GM12878 (cell line): ENCODE results near the gene KCNQ1OT1. TPM values are rescaled to one million over a fixed set of nuclear protein-coding genes. Genes with fewer than 3 reads are reported as not detected.

Source experiments
- ATAC-seq: fragments of 200-7000 bp; cut with Tn5 transposase; 3 replicates; pipeline ENCODE4 v1.9.1; 2020; ENCODE audit warnings: mild to moderate bottlenecking, moderate library complexity
- BruUV-seq: library from RNA; stranded (reverse); fragments of 400-500 nt; replicated peaks from 2 replicates; lab custom pipeline; 2021; lab: Mats Ljungman, UMichigan
- CTCF ChIA-PET: fragments of 300-600 bp; sonication (Branson Sonifier 250); formaldehyde crosslinking; extraction: SDS; loops from one replicate; lab custom pipeline; 2021; ENCODE audit warnings: inconsistent platforms; lab: Yijun Ruan, JAX
- POLR2A ChIA-PET: fragments of 350-600 bp; formaldehyde crosslinking; extraction: SDS; loops from one replicate; lab custom pipeline; 2021; ENCODE audit warnings: inconsistent platforms; lab: Charles Lee
- RAD21 ChIA-PET: fragments of 300-600 bp; sonication (Branson Sonifier 250); formaldehyde crosslinking; loops from one replicate; lab custom pipeline; 2023; ENCODE audit warnings: antibody characterized with exemption; ENCODE audit not compliant: unreplicated experiment; lab: Charles Lee
- SMC1A ChIA-PET: fragments of 300-600 bp; sonication (Branson Sonifier 250); formaldehyde crosslinking; loops from one replicate; lab custom pipeline; 2023; ENCODE audit not compliant: unreplicated experiment, uncharacterized antibody; lab: Charles Lee
- DNase-seq: peaks from one replicate; pipeline ENCODE4 v3.0.0-alpha.2; 2011; ENCODE audit warnings: low read depth, low spot score
- FAIRE-seq: peaks from 3 replicates; lab custom pipeline; 2011; peaks lifted over from hg19 to GRCh38; lab: Jason Lieb, UNC
- H2AFZ ChIP-seq: 2 replicates; pipeline ENCODE4 v1.6.0; 2011; ENCODE audit warnings: low read depth, low read length, control low read depth; ENCODE audit not compliant: control insufficient read depth
- H3K27ac ChIP-seq: 2 replicates; pipeline ENCODE4 v1.5.1; 2011; ENCODE audit warnings: control low read depth; ENCODE audit not compliant: control insufficient read depth, insufficient read depth
- H3K27me3 ChIP-seq, 2 experiments: replicated peaks in 1 of 2; 2 replicates each; pipeline versions ENCODE4 v1.6.0 to v1.6.1; 2011; ENCODE audit warnings: low read length in 1 of 2; ENCODE audit not compliant: control insufficient read depth in 2 of 2, insufficient read depth in 2 of 2
- H3K36me3 ChIP-seq, 2 experiments: 2 replicates each; pipeline ENCODE4 v1.5.1; 2011; ENCODE audit warnings: low read length in 1 of 2; ENCODE audit not compliant: control insufficient read depth in 2 of 2, insufficient read depth in 2 of 2
- H3K4me1 ChIP-seq: 2 replicates; pipeline ENCODE4 v1.6.1; 2011; ENCODE audit warnings: mild to moderate bottlenecking, low read length, moderate library complexity, mixed read lengths; ENCODE audit not compliant: control insufficient read depth, insufficient read depth
- H3K4me2 ChIP-seq: 2 replicates; pipeline ENCODE4 v1.6.0; 2011; ENCODE audit warnings: control low read depth; ENCODE audit not compliant: control insufficient read depth, insufficient read depth
- H3K4me3 ChIP-seq: fragments of 200-600 bp; sonication (generic); 2 replicates; pipeline ENCODE4 v1.5.1; 2016
- H3K79me2 ChIP-seq: 2 replicates; pipeline ENCODE4 v1.6.0; 2011; ENCODE audit warnings: low read length; ENCODE audit not compliant: control insufficient read depth, insufficient read depth
- H3K9ac ChIP-seq: 2 replicates; pipeline ENCODE4 v1.8.0; 2011; ENCODE audit warnings: low read length, control low read depth, mixed read lengths; ENCODE audit not compliant: control insufficient read depth, insufficient read depth
- H3K9me3 ChIP-seq: replicated peaks from 3 replicates; pipeline ENCODE4 v1.5.1; 2011; ENCODE audit warnings: mild to moderate bottlenecking, low read length; ENCODE audit not compliant: control insufficient read depth, insufficient read depth
- H4K20me1 ChIP-seq: 2 replicates; pipeline ENCODE4 v1.6.0; 2011; ENCODE audit not compliant: control insufficient read depth, insufficient read depth
- BACH1 ChIP-seq: fragments of 450-650 bp; IDR thresholded peaks from 2 replicates; pipeline ENCODE4 v1.6.1; 2017; ENCODE audit warnings: mild to moderate bottlenecking, borderline replicate concordance
- BRCA1 ChIP-seq: IDR thresholded peaks from 2 replicates; pipeline ENCODE4 v1.6.1; 2011; ENCODE audit warnings: low read depth, low read length, improper control_type of control experiment
- CHD4 ChIP-seq: fragments of 200-600 bp; sonication (generic); IDR thresholded peaks from 2 replicates; pipeline ENCODE4 v1.6.1; 2016; ENCODE audit warnings: mild to moderate bottlenecking
- EP300 ChIP-seq, 2 experiments: fragments of 150-350 bp in 1 of 2; IDR thresholded peaks; 2 replicates each; pipeline ENCODE4 v1.6.1; 2011 to 2012; ENCODE audit warnings: low read depth in 2 of 2, low read length in 2 of 2, borderline replicate concordance in 1 of 2, improper control_type of control experiment in 1 of 2, inconsistent platforms in 1 of 2; ENCODE audit not compliant: control insufficient read depth in 1 of 2
- GABPA ChIP-seq: IDR thresholded peaks from 2 replicates; pipeline ENCODE4 v1.6.1; 2014; ENCODE audit warnings: antibody characterized with exemption, low read depth, mild to moderate bottlenecking, inconsistent platforms
- HDAC2 ChIP-seq: fragments of 200-600 bp; sonication (generic); IDR thresholded peaks from 2 replicates; pipeline ENCODE4 v1.6.1; 2017
- HDAC6 ChIP-seq: fragments of 200-600 bp; sonication (generic); IDR thresholded peaks from one replicate; pipeline ENCODE4 v1.8.0; 2017; ENCODE audit warnings: antibody characterized with exemption; ENCODE audit not compliant: unreplicated experiment
- IKZF2 ChIP-seq, 2 experiments: fragments of 450-650 bp; IDR thresholded peaks; 2 replicates each; pipeline ENCODE4 v1.6.1; 2017; ENCODE audit warnings: mild to moderate bottlenecking in 2 of 2, moderate library complexity in 2 of 2
- KAT2A ChIP-seq: conservative IDR thresholded peaks from 2 replicates; pipeline ENCODE4 v1.6.1; 2011; ENCODE audit warnings: low read depth, low read length; ENCODE audit not compliant: control insufficient read depth
- NBN ChIP-seq: fragments of 450-650 bp; IDR thresholded peaks from 2 replicates; pipeline ENCODE4 v1.6.1; 2016
- SREBF2 ChIP-seq: IDR thresholded peaks from 2 replicates; pipeline ENCODE4 v1.6.1; 2012; ENCODE audit warnings: mild to moderate bottlenecking, low read length
- STAT1 ChIP-seq: fragments of 450-650 bp; conservative IDR thresholded peaks from 2 replicates; pipeline ENCODE4 v1.6.1; 2014; ENCODE audit warnings: antibody characterized with exemption, mild to moderate bottlenecking
- SUZ12 ChIP-seq: fragments of 200-600 bp; sonication (generic); IDR thresholded peaks from one replicate; pipeline ENCODE4 v1.6.1; 2018; ENCODE audit warnings: antibody characterized with exemption, mild to moderate bottlenecking; ENCODE audit not compliant: unreplicated experiment
- TBL1XR1 ChIP-seq: IDR thresholded peaks from 2 replicates; pipeline ENCODE4 v1.6.1; 2012; ENCODE audit warnings: low read depth, low read length, improper control_type of control experiment
- TCF12 ChIP-seq: IDR thresholded peaks from 2 replicates; pipeline ENCODE4 v1.6.1; 2011; ENCODE audit warnings: low read depth, mild to moderate bottlenecking, low read length
- YBX1 ChIP-seq: fragments of 450-650 bp; IDR thresholded peaks from 2 replicates; pipeline ENCODE4 v1.6.1; 2016; ENCODE audit warnings: antibody characterized with exemption
- WGBS: methylation state at CpG from one replicate; pipeline ENCODE4 v1.1.6; 2016; ENCODE audit warnings: low lambda C conversion rate; ENCODE audit not compliant: insufficient replicate concordance, insufficient coverage; ENCODE audit errors: missing lambda C conversion rate; 5-methylcytosine and 5-hydroxymethylcytosine counted together
- in situ Hi-C: fragments of 300-500 bp; cut with MboI; formaldehyde crosslinking; loops from 9 replicates; pipeline ENCODE4 v1.14.3; 2018; ENCODE audit warnings: mixed read lengths
- intact Hi-C: fragments of 100-400 bp; cut with micrococcal nuclease; formaldehyde crosslinking; loops from one replicate; pipeline ENCODE4 v1.14.2; 2022; ENCODE audit not compliant: unreplicated experiment
- polyA plus RNA-seq, 11 experiments: library from polyadenylated mRNA; depleted of rRNA in 4 of 11; unstranded in 6 of 11; stranded (reverse) in 5 of 11; fragments of >200 nt; fragmentation: Nextera tagmentation in 4 of 11; fragmentation: Illumina TruSeq in 1 of 11; extraction: Ambion mirVana in 4 of 11; extraction: Trizol in 1 of 11; gene quantifications; 1 replicate in 1 of 11; 2 replicates in 10 of 11; pipeline versions ENCODE4 v1.2.1 to v1.2.3, GENCODE V29; 2011 to 2016; ENCODE audit warnings: inconsistent platforms in 2 of 11, missing spikeins in 2 of 11, low read depth in 1 of 11
- total RNA-seq, 4 experiments: library from RNA; depleted of rRNA in 3 of 4; stranded (reverse); fragments of >200 nt in 3 of 4; fragmentation: Illumina TruSeq in 1 of 4; extraction: Trizol in 1 of 4; gene quantifications; 2 replicates each; pipeline versions ENCODE4 v1.2.1 to v1.2.3, GENCODE V29; 2013 to 2021
- TF ChIP-seq, protein P1 (sequence below): fragments of 450-650 bp; IDR thresholded peaks from 2 replicates; pipeline ENCODE4 v1.6.1; 2017; ENCODE audit warnings: low read depth, mild to moderate bottlenecking, moderate library complexity

Gene KCNQ1OT1
- total and polyA plus RNA-seq, 10 of the 15 experiments (the other 5 are each of a cell fraction or from before 2014, with no cell fraction given) = 0.02 to 1.6 (median 0.41) TPM

DNA sequence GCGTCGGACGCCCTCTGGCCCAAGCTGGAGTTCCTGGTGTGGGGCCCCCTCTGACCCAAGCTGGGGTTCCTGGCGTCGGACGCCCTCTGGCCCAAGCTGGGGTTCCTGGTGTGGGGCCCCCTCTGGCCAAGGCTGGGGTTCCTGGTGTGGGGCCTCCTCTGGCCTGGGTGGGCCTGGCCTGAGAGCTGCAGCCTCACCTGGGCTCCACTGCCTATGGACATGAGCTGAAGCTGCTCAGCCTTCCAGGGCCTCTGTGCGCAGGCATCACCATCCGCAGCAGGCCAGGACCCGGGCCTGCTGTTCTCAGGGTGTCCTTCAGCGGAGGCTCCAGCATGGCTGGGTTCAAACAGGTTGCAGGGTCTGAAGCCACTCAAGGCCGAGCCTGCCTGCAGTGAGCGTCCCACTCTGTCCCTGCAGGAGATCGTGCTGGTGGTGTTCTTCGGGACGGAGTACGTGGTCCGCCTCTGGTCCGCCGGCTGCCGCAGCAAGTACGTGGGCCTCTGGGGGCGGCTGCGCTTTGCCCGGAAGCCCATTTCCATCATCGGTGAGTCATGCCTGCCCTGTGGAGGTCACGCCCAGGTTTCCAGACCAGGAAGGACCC is 129.5 kb downstream of the KCNQ1OT1 start:
- Histone ChIP-seq H3K9me3 (no peaks in the 10 kb centered on the region), H3K4me1 (no peaks in the 10 kb centered on the region), H3K36me3 (no peaks in the 10 kb centered on the region), H4K20me1 (no peaks in the 10 kb centered on the region), H3K4me2 (no peak overlapping the region), H3K9ac (no peak overlapping the region), H3K4me3 (no peak overlapping the region), H2AFZ (no peak overlapping the region), H3K27me3 (no peaks in the 10 kb centered on the region), H3K27ac (no peak overlapping the region), H3K79me2 (no peaks in the 10 kb centered on the region)
- CTCF ChIA-PET = interaction anchor here (0.6 kb wide), 1 partner anchor 283 kb away, joined by 3 read pairs; no protein-coding TSS in a partner anchor
- WGBS = 74% methylated on average over 26 of the region's 26 CpGs
- BruUV-seq = no TSS peak
- no peak for DNase-seq
- POLR2A ChIA-PET = no interaction called here
- RAD21 ChIA-PET = no interaction called here
- no peak for FAIRE-seq
- in situ Hi-C loops (no loop called here), intact Hi-C loops (no loop called here)
- ATAC-seq = no peak
- no peak for TF ChIP-seq STAT1
- TF ChIP-seq YBX1 = no peak
- TF ChIP-seq CHD4 = no peak
- TF ChIP-seq TBL1XR1 = no peak
- TF ChIP-seq, protein P1, sequence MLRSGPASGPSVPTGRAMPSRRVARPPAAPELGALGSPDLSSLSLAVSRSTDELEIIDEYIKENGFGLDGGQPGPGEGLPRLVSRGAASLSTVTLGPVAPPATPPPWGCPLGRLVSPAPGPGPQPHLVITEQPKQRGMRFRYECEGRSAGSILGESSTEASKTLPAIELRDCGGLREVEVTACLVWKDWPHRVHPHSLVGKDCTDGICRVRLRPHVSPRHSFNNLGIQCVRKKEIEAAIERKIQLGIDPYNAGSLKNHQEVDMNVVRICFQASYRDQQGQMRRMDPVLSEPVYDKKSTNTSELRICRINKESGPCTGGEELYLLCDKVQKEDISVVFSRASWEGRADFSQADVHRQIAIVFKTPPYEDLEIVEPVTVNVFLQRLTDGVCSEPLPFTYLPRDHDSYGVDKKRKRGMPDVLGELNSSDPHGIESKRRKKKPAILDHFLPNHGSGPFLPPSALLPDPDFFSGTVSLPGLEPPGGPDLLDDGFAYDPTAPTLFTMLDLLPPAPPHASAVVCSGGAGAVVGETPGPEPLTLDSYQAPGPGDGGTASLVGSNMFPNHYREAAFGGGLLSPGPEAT = no peak
- no peak for TF ChIP-seq BRCA1
- TF ChIP-seq BACH1 = no peak
- TF ChIP-seq HDAC6 = no peak
- no peak for TF ChIP-seq SUZ12
- TF ChIP-seq EP300 (IDR thresholded peaks at IDR 0.05; ENCODE audit: borderline replicate concordance in 1 of 2, control insufficient read depth in 1 of 2, low read depth in 2 of 2, low read length in 2 of 2) = no peak
- TF ChIP-seq KAT2A = no peak
- TF ChIP-seq GABPA = no peak
- no peak for TF ChIP-seq TCF12
- TF ChIP-seq HDAC2 = no peak
- no peak for TF ChIP-seq IKZF2 (IDR thresholded peaks at IDR 0.05)
- TF ChIP-seq NBN = no peak
- no peak for TF ChIP-seq SREBF2
- SMC1A ChIA-PET = no interaction called here
